Tibial nerve (tissue), 4 donors: ENCODE measurements around the gene GATC.

Experiments
- EP300 ChIP-seq, 2 donors: sonication (generic); formaldehyde crosslinking; IDR thresholded peaks; one replicate each; pipeline ENCODE4 v1.6.1; 2017; ENCODE audit warnings: antibody characterized with exemption in 2 of 2, mild to moderate bottlenecking in 1 of 2
- POLR2A ChIP-seq, 2 donors: fragments of 450-650 bp; IDR thresholded peaks; one replicate each; pipeline ENCODE4 v1.6.1; 2017; ENCODE audit warnings: antibody characterized with exemption in 2 of 2, mild to moderate bottlenecking in 2 of 2, moderate library complexity in 2 of 2
- TF ChIP-seq, protein P1 (sequence below), 5 experiments: fragments of 200-600 bp in 3 of 5; fragments of 450-650 bp in 2 of 5; sonication (generic) in 3 of 5; IDR thresholded peaks; one replicate each; pipeline ENCODE4 v1.5.1; 2016 to 2019; ENCODE audit warnings: antibody characterized with exemption in 5 of 5, mild to moderate bottlenecking in 3 of 5, moderate library complexity in 2 of 5

DNA sequence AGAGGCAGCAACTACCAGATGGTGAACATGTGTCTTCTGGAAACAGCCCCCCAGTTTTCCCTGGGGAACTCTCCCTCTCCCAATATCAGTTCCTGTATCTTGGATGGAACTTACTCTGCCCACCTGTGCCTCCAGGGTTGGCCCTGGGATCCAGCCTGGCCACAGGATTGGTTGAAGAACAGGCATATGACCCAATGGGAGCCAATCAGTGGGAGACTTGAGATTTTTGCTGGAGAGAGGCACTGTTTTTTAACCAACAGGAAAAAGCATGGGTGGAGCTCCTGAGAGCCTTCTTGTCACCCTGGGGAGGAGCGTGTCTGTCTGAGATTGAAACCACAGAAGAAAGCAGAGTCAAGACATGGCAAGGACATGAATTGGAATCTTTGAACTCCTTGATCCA is 42.0 kb upstream of the GATC start:
- TF ChIP-seq, protein P1, sequence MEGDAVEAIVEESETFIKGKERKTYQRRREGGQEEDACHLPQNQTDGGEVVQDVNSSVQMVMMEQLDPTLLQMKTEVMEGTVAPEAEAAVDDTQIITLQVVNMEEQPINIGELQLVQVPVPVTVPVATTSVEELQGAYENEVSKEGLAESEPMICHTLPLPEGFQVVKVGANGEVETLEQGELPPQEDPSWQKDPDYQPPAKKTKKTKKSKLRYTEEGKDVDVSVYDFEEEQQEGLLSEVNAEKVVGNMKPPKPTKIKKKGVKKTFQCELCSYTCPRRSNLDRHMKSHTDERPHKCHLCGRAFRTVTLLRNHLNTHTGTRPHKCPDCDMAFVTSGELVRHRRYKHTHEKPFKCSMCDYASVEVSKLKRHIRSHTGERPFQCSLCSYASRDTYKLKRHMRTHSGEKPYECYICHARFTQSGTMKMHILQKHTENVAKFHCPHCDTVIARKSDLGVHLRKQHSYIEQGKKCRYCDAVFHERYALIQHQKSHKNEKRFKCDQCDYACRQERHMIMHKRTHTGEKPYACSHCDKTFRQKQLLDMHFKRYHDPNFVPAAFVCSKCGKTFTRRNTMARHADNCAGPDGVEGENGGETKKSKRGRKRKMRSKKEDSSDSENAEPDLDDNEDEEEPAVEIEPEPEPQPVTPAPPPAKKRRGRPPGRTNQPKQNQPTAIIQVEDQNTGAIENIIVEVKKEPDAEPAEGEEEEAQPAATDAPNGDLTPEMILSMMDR (IDR thresholded peaks at IDR 0.05): no peak
- TF ChIP-seq POLR2A (IDR thresholded peaks at IDR 0.05) (no peak), EP300 (IDR thresholded peaks at IDR 0.05) (no peak)
